ENCODE results near the gene NIT1.

- TF ChIP-seq CTCF (IDR thresholded peaks at IDR 0.05) = no peak
- TF ChIP-seq POLR2A (IDR thresholded peaks at IDR 0.05) = no peak
Measured at GRCh38 chr1:161089938-161090337, 28.0 kb upstream of the NIT1 start.
